NCI-H2196 (cell line): ENCODE measurements around the gene DOCK2.
"Not testable (repeated sequence)": the region's sequence is repeated elsewhere in the genome, so short reads cannot be mapped to it uniquely, and the experiment has no call there.

ENCODE experiments used
- DNase-seq: peaks from one replicate; lab custom pipeline; 2025; ENCODE audit not compliant: unreplicated experiment; lab: John Stamatoyannopoulos, UW

DOCK2 gene

GRCh38 chr5:169637549-169638121 lies 560 bp downstream of the DOCK2 start:
- DNase-seq: no peak

GRCh38 chr5:169641253-169641652 lies 4.2 kb downstream of the DOCK2 start:
- DNase-seq: no peak

DNA sequence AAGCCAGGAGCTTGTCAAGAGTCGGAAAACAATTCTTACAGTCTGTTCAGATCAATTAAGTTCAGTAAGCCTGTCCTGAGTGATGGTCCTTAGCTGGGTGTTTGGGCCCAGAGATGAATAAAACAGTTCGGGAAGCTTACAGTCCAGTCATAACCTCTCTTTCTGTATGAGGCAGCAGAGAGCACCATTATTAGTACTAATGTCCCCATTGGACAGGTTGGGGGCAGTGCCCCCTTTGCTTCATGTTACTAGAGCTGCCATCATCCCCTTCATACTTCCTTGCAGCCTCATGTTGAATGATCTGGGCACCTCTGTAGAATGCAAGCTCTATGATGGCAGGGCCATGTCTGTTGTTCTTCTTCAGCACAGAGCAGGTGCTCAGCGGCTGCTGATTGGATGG lies 9.8 kb downstream of the DOCK2 start:
- DNase-seq: no peak

DNA sequence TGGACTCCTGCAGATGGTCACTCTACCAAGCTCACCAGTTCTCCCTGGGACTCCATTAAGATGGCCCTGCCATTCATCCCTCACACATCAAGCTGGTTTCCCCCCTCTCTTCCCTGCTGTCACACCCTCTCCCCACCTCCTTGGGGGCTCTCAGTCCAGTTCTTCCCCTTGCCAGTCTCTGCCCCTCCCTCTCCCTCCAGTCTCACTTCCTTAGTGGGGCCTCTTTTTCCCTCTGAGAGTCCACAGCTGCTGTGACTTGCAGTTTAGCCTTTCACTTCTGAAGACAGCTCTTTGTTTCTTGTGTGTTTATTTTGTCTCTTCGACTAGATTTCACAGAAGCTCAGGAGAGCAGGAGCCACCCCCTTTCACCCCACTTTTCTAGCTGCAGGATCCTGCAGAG lies 10.5 kb downstream of the DOCK2 start:
- no peak for DNase-seq

DNA sequence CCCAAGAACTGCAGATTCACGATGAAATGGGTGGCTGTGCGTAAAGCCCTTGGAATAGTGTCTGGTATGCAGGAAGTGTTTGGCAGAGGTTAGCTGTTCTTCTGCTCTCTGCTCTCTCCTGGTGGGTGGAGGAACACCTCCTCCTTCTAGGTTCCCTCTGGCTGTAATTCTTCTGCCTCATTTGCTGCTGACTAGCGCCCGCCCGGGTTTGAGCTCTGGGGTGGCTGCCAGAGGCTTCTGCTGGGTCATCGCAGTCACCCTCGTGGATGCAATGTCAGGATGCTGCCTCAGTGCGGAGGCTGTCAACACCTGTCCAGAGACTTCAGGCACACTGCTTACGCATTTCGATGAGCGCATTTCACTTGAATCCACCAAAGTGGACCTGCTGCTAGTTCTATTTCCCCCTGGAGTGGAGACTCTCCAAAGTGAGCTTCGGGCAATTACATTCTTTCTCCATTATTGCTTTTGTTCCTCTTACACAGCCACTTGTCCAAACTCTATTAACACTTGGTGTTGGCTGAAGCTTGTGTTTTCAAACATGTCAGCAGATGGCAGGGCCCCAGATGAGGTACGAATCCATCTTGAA lies 11.7 kb downstream of the DOCK2 start:
- DNase-seq: no peak

- DNase-seq: no peak
Observed at GRCh38 chr5:169649486-169649885, 12.4 kb downstream of the DOCK2 start.

DNA sequence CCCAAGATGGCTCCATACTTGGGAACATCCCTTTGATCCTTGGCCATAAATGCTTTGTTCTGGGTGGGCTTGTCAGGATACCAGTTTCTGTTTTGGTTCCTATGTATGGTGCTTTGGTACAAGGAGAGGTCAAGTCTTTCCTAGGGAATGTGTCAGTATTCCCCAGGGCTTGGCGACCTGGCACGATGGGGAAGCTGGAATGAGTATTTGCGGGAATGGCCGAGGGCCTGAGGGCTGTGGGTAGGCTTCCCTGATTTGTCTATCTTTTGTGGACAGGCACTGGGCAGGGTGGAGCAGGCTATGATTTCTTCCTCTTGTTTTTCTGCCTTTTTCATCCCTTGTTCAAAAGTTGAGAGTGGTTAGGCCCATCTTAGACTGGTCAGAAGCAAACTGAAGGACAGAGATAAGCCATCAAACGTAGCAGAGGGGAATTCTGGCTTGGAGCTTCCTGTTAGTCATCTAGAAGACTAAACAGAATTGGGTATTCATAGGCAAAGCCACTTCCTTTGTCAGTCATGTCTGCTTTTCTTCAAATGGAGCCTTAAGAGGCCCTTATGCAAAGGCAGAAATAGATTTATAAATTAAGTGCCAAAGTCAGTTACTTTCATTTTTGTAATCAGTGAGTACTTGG lies 13.7 kb downstream of the DOCK2 start:
- DNase-seq: no peak

DNA sequence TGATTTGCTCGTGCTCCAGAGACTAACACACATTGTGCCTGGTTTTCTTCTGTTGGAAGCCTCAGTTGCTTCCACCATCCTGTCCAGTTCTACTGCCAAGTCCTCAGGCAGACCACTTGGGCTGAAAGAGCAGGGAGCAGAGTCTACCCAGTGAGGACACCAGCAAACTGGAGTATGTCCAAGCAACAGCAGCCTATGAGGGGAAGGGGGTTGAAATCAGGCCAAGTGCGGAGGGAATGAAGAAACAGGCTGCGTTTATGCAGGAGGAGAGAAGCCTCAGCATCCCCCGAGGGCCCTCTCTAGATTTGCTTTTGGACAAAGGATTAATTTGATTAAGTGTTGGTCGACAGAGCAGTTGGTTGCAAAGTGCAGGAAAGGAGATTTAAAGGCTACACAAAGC lies 14.5 kb downstream of the DOCK2 start:
- no peak for DNase-seq

DNA sequence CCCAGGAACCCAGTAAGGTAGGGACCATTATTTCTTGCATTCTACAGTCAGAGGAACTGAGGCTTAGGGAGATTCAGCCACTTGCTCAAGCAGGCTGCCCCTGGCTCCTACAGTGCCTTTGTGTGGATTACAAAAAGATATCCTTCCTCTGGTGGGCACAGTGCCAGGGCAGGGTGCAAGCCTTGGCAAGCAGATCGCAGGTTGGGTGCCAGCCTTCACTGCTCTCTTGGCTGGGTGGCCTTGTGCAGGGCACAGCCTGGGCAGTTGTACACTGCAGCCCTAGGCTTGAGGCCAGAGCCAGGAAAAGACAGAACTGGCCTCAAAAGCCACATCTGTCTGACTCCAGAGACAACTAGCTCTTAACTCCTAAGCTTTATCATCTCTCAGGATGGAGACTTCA lies 15.0 kb downstream of the DOCK2 start:
- DNase-seq: peak; percentile 15

- DNase-seq: no peak
Observed at GRCh38 chr5:169653091-169653490, 16.0 kb downstream of the DOCK2 start.

- no peak for DNase-seq
Observed at GRCh38 chr5:169655353-169655752, 18.3 kb downstream of the DOCK2 start.

DNA sequence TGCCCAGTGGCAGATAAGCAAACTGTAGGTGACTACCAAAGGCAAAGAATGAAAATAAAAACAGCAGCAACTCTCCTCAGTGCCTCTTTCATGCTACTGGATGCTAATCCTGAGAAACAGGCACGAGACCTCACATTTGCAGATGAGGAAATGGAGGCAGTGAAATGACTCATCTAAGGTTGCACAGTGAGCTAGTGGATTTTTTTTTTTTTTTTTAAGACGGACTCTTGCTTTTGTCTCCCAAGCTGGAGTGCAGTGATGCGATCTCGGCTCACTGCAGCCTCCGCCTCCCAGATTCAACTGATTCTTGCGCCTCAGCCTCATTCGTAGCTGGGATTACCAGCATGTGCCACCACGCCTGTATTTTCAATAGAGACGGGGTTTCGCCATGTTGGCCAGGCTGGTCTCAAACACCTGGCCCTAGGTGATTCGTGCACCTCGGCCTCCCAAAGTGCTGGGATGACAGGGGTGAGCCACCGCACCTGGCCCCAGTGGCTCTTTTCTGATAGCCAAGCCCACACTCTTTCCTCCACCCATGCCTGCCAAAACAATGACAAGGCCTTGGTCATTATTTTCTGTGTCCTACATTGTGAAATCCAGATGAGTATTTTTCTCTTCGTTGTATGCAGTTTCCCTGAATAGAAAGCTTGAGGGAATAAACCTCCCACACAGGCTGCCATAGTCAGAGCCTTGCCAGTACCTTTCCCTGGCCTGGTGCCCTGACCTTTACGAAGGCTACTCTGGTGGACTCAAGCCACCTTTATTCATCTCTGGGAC lies 19.2 kb downstream of the DOCK2 start:
- DNase-seq: no peak

GRCh38 chr5:169657127-169657526 lies 20.1 kb downstream of the DOCK2 start:
- no peak for DNase-seq

GRCh38 chr5:169662451-169662850 lies 25.4 kb downstream of the DOCK2 start:
- DNase-seq: not testable (repeated sequence)

DNA sequence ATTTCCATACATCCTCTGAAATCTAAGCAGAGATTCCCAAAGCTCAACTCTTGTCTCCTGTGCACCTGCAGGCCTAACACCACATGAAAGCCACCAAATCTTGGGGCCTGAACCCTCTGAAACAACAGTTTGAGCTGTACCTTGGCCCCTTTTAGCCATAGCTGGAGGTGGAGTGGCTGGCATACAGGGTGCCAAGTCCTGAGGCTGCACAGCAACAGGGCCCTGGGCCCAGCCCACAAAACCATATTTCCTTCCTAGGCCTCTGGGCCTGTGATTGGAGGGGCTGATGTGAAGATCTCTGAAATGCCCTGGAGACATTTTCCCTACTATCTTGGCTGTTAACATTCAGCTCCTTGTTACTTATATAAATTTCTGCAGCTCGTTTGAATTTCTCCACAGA lies 26.5 kb downstream of the DOCK2 start:
- no peak for DNase-seq

DNA sequence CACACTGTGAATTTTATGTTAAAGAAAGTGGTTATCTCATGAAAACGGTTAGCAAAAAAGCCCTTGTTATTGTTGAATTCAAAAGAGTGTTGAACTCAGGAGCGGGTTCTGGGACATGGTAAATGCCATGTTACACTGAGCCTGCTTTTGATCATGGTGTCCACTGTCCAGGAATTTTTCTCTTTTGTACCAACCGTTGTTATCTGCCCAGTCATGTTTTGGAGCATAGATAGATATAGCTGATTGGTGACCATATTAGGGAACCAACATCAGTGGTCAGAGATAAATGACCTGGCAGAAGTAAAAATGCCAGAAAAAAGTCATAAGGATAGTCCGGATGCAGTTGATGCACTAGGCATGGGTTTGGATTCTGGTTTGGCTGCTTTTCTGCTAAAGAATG lies 29.3 kb downstream of the DOCK2 start:
- DNase-seq: no peak

- DNase-seq: no peak
Observed at GRCh38 chr5:169667896-169668674, 31.0 kb downstream of the DOCK2 start.

DNA sequence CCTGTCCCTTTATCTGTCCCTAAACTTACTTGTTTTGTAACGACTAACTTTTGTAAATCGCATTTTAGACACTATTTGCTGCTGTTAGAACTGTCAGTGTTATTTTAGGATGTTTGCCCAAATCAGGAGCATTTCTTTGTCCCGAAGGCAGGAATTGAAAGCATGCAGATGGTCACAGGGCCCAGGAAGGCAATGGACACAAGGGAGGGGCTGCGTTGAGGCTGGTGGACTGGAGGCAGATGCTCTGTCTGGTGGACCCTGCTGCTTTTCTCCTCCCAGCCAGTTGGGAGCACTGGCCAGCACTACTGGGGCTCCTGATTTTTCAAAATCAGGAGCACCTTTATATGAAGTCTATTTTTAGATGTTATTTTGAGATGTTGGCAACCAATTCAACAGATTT lies 31.7 kb downstream of the DOCK2 start:
- no peak for DNase-seq

- no peak for DNase-seq
Observed at GRCh38 chr5:169670769-169671525, 33.9 kb downstream of the DOCK2 start.

DNA sequence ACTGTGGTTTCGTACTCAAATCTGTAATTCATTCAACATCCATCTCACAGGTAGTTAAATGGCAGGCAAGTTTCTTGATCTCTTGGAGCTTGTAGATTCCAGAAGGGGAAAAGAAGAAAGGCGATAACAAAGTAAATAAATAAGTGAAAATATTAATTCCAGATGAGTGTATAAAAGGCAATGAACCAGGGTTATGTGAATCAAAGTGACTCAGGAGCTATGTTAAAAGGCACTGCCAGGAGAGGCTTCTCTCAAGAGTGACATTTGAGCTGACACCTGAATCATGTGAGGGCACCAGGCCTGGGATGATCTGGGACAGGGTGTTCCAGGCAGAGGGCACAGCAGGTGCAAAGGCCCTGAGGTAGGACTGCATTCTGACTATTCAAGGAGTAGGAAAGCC lies 45.0 kb downstream of the DOCK2 start:
- no peak for DNase-seq

DNA sequence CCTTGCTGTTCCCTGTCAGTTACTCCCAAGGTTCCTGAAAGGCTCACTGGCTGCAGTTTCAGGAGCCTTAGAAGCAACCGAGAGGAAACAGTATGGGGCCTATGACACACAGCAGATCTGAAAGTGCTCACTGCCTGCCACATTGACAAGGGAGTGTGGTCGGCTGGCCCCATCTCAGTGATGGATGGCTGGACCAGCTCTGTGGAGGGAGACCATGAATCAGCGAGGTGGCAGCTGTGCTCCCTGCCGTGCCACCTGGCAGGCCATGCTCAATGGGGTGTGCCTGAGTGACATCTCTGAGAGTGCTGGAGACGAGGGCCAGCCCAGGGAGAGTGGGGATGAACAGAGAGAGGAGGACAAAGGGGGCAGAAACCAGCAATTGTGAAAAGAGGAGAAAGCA lies 49.1 kb downstream of the DOCK2 start:
- DNase-seq: no peak
